SKM-1 treated with dmso at 0.1 percent for 144 hours (cell line): Measurements from ENCODE around the gene BNIP3.

Experiments
- DNase-seq: peaks from one replicate; lab custom pipeline; 2025; ENCODE audit not compliant: unreplicated experiment; lab: John Stamatoyannopoulos, UW

BNIP3 gene

DNA sequence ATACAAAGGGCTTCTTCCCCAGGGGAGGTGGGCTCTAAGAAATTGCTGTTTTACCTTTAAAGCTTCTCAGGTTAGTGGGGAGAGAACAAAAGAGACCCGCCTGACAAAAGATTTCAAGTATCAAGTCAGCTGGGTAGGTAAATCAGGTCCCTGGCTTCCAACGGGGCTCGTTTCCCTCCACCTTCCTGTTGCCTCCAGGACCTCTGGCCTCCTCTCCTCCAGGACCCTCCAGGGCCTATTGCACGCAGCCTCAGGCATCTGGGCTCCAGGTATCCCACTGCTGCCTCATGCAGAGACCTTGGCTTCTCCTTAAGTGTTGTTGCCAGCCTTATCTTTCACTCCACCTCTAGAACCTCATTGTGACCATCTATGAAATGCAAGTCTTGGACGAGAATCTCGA lies 2.9 kb downstream of the BNIP3 start:
- DNase-seq: no peak

DNA sequence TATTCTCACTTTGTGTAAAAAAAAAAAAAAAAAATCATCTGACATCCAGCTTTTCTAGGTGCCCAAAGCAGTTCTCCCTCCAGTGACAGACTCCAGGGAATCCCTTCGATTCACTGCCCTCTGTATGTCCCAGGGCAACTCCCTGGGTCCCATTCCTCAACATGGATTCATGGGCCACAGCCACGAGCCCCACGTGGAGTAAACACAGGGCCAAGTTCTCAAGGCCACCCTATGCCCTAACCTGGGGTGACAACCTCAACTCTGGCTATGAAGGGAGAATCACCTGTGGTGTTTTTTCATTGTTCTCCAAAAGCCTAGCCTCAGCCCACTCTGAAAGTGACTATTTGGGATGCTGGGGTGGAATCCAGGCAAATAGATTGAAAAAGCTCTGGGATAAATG lies 3.4 kb downstream of the BNIP3 start:
- no peak for DNase-seq

DNA sequence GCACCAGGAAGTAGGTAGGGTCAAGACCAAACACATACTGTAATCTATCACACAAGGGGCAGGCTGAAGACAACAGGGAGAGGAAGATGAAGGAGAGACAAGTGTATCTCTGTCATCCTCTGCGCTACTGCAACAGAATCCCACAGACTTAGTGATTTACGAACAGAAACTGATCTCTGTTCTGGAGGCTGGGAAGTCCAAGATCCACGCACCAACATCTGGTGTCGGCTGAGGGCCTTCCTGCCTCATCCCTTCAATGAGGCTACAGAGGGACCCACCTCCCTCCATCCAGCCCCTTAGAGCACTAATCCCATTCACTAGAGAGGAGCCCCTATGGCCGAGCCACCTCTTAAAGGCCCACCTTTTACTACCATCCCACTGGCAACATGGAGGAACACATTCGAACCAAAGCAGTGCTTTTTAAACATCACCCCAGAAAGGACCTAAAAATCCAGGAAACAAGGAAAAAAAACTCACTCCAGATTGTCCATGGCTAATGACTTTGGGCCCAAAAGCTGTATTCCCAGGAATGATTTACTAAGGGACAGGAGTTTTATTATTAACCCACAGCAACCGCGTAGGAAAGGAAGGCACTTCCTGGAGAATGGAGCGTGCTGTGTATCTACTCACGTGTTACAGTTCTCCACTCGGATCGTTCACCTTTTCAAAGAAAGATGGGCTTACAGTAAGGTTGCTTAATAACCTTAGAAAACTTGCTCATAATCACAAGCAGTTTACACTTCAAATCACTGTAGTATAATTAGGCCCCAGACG lies 4.2 kb downstream of the BNIP3 start:
- DNase-seq: no peak

DNA sequence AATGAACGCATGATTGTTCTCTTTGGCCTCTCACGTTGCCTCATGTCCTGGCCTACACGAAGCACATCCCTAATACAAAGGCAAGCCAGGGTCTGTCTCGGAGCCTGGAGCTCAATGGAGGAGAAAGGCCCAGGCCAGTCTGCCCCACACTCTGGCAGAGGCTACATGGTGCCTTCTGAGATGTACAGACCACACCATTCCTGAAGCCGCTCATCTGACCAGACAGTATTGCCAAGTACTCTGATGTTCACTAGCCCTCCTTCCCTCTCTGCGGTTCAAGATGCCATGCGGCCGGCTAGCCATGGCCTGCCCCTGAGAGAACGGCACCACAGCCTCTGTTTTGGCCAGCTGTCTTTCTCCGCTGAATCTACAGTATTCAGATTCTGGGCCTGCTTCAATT lies 5.9 kb downstream of the BNIP3 start:
- DNase-seq: no peak

DNA sequence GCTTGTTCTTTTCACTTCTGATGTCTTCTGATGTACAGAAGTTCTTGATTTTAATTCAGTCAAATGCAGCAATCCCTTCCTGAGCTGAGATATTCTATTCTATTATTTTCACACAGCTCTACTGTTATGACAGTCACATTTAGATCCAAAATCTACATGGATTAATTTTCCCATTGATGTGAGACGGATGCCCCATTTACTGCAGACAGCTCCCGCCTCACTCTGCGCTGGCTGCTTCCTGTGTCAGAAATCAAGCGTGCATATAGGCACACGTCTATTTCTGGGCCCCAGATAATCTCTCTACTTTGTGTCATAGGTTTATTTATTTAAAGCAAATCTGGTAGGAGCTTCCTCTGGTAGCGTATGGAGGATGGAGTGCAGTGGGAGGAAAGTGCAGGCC lies 6.7 kb downstream of the BNIP3 start:
- no peak for DNase-seq

DNA sequence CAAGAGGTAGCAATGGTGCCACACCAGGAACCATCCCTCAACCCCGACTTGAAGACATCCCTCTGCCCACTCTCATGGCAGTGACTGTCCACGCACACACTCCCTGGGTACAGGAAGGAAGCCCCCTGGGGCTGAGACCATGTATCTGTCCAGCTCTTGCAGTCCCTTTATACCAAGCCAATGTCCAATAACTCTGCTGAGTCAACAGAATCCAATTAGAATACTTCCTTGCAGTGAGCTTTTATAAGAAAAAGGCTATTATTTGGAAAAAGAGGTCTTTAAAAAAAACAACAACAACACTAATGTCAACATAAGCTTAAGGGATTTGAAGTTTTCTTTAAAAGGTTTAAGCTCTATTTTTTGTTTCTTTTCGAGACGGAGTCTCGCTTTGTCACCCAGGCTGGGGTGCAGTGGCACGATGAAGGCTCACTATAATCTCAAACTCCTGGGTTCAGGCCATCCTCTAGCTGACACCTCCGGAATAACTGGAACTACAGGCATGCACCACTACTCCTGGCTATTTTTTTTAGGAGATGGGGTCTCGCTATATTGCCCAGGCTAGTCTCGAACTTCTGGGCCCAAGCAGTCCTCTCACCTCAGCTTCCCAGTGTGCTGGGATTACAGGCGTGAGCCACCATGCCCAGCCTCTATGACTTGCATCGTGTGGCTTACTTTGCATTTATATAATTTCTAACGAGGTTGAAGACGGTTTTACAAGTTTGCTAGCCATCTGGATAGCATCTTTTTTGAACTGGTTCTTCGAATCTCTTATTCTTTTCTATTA lies 7.5 kb downstream of the BNIP3 start:
- DNase-seq: no peak

DNA sequence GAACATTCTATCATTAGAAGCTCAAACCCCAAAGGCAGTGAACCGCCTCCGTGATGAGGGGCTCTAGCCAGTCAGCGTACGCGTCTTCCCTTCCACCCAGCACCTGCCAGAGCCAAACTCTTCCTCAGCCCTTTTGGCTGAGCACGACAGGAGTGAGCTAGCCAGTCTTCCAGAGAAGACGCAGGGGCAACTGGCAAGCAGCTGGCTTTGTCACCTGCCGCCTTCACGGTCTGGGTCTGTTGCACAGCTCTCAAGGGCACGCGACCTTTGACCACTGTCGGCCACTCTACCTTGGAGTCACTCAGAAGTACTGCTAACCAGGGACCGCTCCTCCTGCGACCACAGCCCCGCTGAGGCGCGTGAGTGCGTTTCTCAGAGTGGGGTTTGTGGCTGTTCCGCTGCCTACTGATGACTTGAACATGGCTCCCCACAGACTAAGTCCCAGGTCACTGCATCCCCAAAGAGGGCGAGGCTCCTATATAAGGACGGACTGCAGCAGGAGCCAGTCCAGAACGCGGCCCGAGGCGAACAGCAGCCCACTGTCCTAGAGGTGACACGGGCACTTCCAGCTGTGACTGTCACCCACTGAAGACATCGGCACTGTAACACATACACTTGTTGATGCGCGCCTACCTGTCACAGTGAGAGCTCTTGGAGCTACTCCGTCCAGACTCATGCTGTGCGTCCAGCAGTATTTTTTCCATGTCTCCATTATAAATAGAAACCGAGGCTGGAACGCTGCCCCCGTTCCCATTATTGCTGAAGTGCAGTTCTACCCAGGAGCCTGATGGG lies 8.4 kb downstream of the BNIP3 start:
- no peak for DNase-seq

DNA sequence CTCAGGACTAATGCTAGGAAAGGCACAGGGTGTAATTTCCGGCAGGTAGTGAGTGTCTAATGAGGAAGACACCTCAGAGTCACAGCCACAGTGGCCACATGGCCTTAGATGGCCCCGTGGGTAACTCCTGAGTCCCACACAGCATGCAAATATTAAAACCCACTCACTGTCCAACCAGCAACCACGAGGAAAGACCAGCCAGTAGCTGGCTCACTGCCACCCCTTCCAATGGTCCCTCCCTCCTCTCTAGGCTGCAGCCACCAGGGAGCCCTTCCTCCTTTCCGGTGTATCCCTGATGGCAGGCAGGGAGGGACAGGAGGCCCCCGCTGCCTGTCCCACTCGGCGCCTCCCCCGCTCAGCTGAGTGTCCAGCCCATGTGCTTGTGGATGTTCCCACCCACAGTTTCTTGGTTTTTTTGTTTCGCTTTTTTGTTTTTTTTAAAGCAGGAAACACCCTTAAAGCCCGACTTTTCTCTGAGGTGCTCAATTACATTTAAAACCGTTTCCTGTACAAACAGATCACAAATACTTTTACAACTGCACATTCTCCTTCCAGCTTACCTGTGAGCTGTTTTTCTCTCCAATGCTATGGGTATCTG lies 9.2 kb downstream of the BNIP3 start:
- no peak for DNase-seq

DNA sequence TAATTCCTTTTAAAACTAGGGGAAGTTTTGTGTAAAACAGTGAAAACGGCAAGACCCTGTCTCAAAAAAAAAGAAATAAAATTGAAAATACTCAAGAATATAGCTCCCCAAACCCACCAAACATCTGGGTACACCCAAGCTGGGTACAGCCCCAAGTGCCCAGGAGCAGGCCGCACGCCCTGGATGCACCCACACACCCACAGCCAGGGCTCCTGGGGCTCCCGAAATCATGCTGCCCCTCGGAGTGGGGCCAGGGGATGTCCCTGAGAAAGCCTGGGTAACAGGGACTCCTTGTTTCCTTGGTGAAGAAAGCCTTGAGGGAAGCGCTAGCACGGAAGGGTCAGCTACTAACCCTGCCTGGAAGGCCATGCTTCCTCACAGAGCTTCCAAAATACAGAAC lies 10.1 kb downstream of the BNIP3 start:
- no peak for DNase-seq

DNA sequence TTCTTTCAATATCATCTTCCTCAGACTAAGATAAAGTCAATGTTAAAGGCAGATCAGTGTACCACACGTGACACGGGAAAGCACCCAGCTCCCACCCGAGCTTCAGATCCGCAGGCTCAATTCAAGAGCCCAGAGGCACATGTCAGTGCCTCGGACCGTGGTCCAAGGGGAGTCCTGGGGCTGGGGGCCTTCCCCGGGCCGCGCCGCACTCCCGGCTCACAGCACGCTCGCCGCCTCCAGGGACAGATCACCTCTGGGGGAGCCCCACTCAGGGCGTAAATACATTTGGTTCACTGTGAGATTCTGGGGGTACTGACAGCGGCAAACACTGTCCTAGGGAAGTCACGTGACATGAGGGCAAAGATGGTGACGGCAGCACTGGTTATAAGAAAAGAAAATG lies 10.8 kb downstream of the BNIP3 start:
- no peak for DNase-seq

DNA sequence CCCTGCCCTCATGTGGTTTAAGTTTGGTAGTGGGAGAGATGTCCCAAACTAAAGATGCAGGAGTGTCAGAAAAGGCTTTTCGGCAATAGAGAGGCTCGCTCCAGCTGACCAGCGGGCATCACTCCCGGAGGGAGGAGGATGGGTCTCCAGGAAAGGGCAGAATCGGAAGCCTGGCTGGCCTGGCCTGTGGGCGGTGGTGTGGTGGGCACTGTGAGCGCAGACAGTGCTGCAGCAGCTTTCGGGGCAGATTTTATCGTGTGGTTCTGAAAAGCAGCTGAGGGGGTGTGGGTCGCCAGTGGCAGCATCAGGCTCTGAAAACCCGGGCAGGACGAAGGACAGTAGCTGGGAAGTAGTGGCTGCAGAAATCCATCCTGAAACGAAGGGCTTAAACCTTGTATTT lies 12.8 kb downstream of the BNIP3 start:
- DNase-seq: no peak

DNA sequence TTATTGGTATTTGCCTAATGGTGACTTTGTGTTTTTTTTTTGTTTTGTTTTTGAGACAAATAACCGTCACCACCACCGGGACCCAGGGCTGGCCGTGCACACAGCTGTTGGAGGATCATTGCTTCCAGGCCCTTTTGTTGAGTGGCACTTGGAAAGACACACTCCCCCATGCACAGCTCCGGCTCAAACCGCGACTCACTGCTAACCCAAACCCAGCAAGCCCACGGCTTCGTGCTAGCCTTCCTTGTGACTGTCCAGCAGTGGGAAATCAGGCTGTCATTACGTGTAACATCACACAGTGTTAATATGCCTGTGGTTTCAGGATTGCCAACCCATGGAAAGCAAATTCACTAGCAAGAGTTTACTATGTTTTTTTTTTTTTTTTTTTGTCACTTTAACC lies 17.4 kb downstream of the BNIP3 start:
- DNase-seq: no peak

DNA sequence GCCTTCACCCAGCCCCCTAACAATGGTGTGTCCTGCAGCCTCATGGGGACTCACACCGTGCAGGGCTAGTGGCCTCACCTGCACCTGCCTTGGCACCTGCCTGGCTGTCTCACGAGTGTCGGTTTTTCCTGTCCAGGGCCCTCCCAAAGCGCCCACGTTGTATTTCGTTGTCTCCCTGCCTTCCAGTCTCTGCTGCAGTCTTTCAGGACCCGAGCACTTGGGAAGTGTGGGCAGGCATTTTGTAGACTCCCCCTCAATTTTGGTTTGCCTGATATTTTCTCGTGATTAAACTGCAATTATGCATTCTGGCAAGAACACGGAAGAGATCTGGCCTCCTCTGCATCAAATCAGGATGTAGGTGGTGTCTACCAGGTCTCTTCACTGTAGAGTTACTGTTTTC lies 17.9 kb downstream of the BNIP3 start:
- DNase-seq: no peak

DNA sequence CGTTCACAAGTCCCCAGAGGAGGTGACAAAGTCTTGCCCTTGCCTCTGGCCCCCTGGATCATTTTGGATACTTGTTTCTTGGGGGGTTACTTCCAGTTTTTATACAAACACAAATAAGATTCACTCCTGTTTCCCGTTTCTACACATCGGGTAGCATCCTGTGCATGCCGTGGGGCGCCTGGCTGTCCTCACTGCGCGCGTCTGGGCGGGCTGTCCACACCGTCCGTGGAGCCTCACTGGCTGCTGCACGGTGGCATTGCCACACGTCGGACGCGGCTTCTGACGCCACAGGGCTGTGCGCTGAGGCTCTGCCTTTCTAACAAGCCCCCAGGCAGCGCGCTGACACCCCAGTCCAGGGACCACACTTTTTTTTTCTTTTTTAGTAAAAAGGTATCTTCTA lies 18.4 kb downstream of the BNIP3 start:
- DNase-seq: no peak

DNA sequence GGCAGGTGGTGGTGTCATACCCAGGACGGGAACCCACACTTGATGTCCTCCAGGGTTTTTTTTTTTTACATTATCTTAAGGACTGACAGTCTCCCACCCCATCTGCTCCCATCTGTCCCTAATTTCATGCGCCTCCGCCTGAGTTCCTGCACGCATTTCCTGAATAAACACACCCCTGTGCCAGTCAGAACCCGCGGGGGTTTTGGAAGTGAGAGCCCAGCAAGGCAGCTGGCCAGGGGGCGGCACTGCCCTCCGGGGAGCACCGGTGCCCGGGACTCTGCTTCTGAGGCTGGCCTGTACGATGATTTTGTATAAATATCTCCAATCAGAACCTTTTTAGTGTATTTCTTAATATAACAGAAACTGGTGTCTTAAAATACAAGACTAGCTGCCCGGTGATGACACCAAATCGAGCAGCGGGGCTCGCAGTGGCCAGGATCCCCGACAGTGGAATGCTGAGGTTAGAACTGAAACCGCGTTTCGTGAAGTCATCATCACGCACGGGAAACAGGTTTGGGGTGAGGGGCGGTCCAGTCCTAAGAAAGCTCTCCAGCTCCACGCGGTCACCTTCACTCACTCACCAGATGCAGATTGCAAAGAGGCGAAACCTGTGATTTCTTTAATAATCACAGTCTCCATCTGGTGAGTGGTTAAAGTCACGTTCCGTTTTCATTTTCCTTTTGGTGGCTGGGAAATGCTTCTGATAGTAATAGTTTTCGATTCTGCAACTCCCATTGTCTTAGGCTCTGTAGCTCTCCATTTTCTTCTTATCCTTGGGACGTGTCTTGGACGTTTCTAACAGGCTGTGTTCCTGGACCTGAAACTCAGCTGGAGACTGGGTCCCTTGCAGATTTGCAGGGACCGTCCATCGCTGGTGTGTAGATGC lies 19.7 kb downstream of the BNIP3 start:
- DNase-seq: no peak

DNA sequence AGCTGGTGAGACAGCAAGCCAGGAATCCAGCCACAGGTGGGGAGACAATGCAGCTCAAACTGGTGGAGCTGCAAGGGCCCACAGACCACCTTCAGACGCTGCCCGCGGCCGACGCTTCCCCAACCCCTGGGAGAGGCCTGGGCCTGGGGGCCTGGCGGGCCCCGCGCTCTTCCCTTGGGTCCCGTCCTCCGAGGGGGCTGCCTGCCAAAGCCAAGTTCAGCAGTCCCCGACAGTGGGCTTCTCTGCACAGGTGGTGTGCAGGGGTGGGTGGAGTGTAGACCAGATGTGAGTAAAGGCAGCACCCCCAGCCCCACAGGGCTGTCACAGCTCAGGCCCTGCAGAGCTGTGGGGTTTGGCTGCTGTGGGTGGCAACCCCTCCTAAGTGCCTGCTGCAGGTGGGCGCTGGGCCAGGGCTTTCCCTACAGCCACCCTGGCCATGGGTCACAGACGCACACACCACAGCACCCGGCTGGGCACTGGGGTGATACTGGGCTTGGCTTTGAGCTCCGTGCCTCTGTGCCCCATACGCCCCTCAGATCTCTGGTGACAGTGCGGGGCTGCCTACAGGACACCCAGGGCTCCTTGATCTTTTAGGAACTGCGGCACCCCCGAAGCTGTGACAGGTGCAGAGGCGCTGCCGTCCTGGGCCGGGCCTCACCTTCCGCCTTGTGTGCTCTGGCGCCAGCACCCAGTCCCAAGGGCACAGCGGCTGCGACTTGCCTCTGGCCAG lies 20.5 kb downstream of the BNIP3 start:
- DNase-seq: no peak

DNA sequence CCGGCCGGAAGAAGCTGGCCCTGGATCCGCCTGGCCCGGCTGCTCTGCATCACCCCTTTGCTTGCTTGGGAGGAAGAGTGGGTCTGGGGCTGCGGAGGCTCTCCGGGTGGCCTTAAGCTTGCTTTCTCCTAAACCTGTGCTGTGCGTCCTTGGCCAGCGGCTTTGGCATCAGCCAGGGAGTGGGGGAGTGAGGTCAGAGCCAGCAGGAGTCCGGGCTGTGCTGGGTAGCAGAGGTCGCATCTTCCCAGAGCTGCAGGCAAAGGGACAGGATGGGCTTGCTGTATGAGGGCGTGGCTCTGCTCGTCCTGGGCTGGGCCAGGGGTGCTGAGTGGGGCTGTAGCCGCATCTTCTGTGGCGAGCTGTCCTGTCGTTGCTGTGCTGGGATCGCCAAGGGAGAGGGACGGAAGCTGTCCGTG lies 21.1 kb downstream of the BNIP3 start:
- no peak for DNase-seq

DNA sequence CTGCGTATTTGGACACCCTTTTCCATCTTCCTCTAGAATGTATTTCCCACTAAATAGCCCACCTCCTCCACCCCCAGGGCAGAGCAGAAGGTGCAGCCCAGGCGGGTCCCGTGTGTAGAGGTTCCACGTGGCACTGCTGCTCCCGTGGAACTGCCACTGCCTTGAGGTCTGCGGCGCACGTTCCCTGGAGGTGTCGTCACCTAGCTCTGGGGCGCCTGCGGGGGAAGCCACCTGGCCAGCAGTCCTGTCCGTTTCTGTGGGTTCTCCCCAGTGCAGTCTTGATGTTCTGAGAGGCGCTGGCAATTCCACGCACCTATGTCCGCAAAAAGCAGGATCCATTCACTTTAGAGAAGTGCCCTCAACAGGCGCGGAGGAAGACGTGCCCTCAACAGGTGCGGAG lies 21.9 kb downstream of the BNIP3 start:
- no peak for DNase-seq

DNA sequence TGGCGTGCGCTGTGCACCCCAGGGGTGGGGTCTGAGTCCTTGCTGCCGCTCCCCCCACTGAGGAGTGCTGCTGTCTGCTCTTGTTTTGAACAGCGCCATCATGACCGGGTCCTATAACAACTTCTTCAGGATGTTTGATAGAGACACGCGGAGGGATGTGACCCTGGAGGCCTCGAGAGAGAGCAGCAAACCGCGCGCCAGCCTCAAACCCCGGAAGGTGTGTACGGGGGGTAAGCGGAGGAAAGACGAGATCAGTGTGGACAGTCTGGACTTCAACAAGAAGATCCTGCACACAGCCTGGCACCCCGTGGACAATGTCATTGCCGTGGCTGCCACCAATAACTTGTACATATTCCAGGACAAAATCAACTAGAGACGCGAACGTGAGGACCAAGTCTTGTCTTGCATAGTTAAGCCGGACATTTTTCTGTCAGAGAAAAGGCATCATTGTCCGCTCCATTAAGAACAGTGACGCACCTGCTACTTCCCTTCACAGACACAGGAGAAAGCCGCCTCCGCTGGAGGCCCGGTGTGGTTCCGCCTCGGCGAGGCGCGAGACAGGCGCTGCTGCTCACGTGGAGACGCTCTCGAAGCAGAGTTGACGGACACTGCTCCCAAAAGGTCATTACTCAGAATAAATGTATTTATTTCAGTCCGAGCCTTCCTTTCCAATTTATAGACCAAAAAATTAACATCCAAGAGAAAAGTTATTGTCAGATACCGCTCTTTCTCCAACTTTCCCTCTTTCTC lies 26.0 kb downstream of the BNIP3 start:
- no peak for DNase-seq
